ENCODE results near the gene EIF5B.

Gene EIF5B

DNA sequence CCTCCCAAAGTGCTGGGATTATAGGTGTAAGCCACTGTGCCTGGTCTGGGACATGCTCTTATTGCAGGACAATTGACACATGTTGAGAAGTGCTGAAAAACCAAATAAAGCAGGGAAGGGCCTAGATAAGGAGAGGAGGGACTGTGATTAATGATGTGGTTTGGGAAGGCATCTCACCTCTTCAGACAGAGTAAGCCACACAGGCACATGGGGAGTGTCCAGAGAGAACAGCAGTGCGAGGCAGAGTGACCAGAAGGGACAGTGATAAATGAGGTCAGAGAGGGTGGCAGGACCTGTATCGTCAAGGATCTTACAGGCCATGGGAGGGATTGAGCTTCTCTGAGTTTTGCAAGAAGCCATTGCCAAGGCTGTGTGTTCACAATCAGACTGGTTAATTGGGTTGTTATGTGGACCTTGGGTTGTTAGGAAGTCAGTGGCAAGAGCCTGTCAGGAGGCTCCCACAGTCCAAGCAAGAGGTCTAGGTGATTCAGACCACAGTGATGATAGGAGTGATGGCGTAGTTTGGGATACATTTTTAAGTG, 58.5 kb downstream of the EIF5B start:
- no peak overlapping the region for H3K18ac ChIP-seq (ENCODE audit: low read length)
- no peak for DNase-seq (ENCODE audit: low spot score)

DNA sequence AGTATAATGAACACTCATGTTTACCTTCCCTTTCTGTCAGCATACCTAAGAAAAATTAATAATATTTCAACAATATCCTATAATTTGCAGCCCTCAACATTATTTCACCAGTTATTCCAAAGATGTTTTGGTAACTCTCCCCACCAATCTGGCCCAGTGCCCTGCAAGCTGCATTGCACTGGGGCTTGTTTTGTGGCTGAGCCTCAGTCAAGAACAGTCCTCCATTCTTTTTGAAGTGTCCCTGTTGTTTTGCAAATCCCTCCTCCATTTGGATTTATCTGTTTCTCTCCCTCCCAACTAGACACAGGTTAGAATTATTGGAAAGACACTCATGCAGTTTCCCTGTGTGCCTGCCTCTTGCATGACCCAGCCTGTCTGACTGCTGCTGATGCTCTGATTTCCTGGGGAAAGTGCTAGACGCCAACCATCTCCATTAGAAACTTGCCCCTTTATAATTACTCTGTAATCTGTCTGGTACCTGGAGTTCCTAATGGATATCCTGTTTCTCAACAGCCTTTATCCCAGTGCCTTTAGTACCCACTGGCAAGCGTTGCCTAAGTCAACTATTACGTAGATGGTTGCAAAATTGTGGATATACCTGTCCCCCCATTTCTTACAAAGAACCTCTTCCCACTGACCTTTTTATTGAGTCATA, 60.2 kb downstream of the EIF5B start:
- no peak overlapping the region for H2BK5ac ChIP-seq (ENCODE audit: low read length)
- H2BK12ac ChIP-seq (ENCODE audit: low read length), result no peak overlapping the region
- no peak overlapping the region for H3K18ac ChIP-seq (ENCODE audit: low read length)
- no peak for DNase-seq (ENCODE audit: low spot score)
- H3K4me1 ChIP-seq (ENCODE audit: control insufficient read depth in 2 of 2, insufficient read depth in 1 of 2, low read depth in 1 of 2, low read length in 2 of 2), result no peaks in the 10 kb centered on the region
- H3K9ac ChIP-seq (ENCODE audit: low read depth, low read length, poor library complexity), result no peak overlapping the region
- H3K27me3 ChIP-seq (ENCODE audit: control insufficient read depth in 3 of 3, insufficient read depth in 3 of 3, low read depth in 1 of 3, low read length in 3 of 3), result no peaks in the 10 kb centered on the region
- H2BK15ac ChIP-seq (ENCODE audit: low read length), result no peak overlapping the region
- H3K4me2 ChIP-seq (ENCODE audit: insufficient read depth, low read length, poor library complexity, severe bottlenecking), result no peak overlapping the region
- no peak overlapping the region for H3K23ac ChIP-seq (ENCODE audit: low read depth, low read length, poor library complexity)
- no peak overlapping the region for H2BK120ac ChIP-seq (ENCODE audit: low read depth, low read length)
- no CpG with 5 or more reads among the region's 3 CpGs for WGBS, 2 donors (ENCODE audit: extremely low coverage in 2 of 2, insufficient read length in 2 of 2, insufficient replicate concordance in 1 of 2)
- H3K27ac ChIP-seq (replicated peaks; ENCODE audit: low read length), result no peak overlapping the region
- no peak overlapping the region for H2AK5ac ChIP-seq (ENCODE audit: low read depth, low read length)
- H4K8ac ChIP-seq (ENCODE audit: low read depth, low read length), result no peak overlapping the region
- peaks cover 38 to 99% of the 10 kb centered on the region in 2 donors for H3K36me3 ChIP-seq (replicated peaks in 1 of 2; ENCODE audit: control insufficient read depth in 2 of 2, insufficient read depth in 2 of 2, low read length in 2 of 2)
- H3K14ac ChIP-seq (ENCODE audit: low read length), result no peak overlapping the region
- no peak overlapping the region for H3K4me3 ChIP-seq (ENCODE audit: low read length in 2 of 2)
- H3K79me1 ChIP-seq (ENCODE audit: low read depth, low read length), result no peaks in the 10 kb centered on the region
- no peak overlapping the region for H4K91ac ChIP-seq (ENCODE audit: low read depth, low read length, poor library complexity)
- no peaks in the 10 kb centered on the region for H3K9me3 ChIP-seq (replicated peaks in 1 of 2; ENCODE audit: control insufficient read depth in 2 of 2, insufficient read depth in 1 of 2, low read depth in 1 of 2, low read length in 2 of 2)
- no peak overlapping the region for H2AFZ ChIP-seq (ENCODE audit: low read length)
- no peak overlapping the region for H3K4ac ChIP-seq (ENCODE audit: low read length)

More for the DNA sequence above, 58.5 kb downstream of the EIF5B start:
- H2BK5ac ChIP-seq (ENCODE audit: low read length), result no peak overlapping the region
- H3K9ac ChIP-seq (ENCODE audit: low read depth, low read length, poor library complexity), result no peak overlapping the region
- H2AK5ac ChIP-seq (ENCODE audit: low read depth, low read length), result no peak overlapping the region
- no peaks in the 10 kb centered on the region for H3K27me3 ChIP-seq (ENCODE audit: control insufficient read depth in 3 of 3, insufficient read depth in 3 of 3, low read depth in 1 of 3, low read length in 3 of 3)
- no peak overlapping the region for H3K4me3 ChIP-seq (ENCODE audit: low read length in 2 of 2)
- H2BK15ac ChIP-seq (ENCODE audit: low read length), result no peak overlapping the region
- H3K27ac ChIP-seq (replicated peaks; ENCODE audit: low read length), result no peak overlapping the region
- peaks cover 39 to 99% of the 10 kb centered on the region in 2 donors for H3K36me3 ChIP-seq (replicated peaks in 1 of 2; ENCODE audit: control insufficient read depth in 2 of 2, insufficient read depth in 2 of 2, low read length in 2 of 2)
- H3K9me3 ChIP-seq (replicated peaks in 1 of 2; ENCODE audit: control insufficient read depth in 2 of 2, insufficient read depth in 1 of 2, low read depth in 1 of 2, low read length in 2 of 2), result no peaks in the 10 kb centered on the region
- H4K91ac ChIP-seq (ENCODE audit: low read depth, low read length, poor library complexity), result no peak overlapping the region
- H3K14ac ChIP-seq (ENCODE audit: low read length), result no peak overlapping the region
- H3K4me2 ChIP-seq (ENCODE audit: insufficient read depth, low read length, poor library complexity, severe bottlenecking), result no peak overlapping the region
- no peak overlapping the region for H2BK12ac ChIP-seq (ENCODE audit: low read length)
- no peak overlapping the region for H3K4ac ChIP-seq (ENCODE audit: low read length)
- H2BK120ac ChIP-seq (ENCODE audit: low read depth, low read length), result no peak overlapping the region
- WGBS, 2 donors (ENCODE audit: extremely low coverage in 2 of 2, insufficient read length in 2 of 2, insufficient replicate concordance in 1 of 2), result no CpG with 5 or more reads among the region's 3 CpGs
- H3K4me1 ChIP-seq (ENCODE audit: control insufficient read depth in 2 of 2, insufficient read depth in 1 of 2, low read depth in 1 of 2, low read length in 2 of 2), result no peaks in the 10 kb centered on the region
- H2AFZ ChIP-seq (ENCODE audit: low read length), result no peak overlapping the region
- no peak overlapping the region for H4K8ac ChIP-seq (ENCODE audit: low read depth, low read length)
- no peaks in the 10 kb centered on the region for H3K79me1 ChIP-seq (ENCODE audit: low read depth, low read length)
- no peak overlapping the region for H3K23ac ChIP-seq (ENCODE audit: low read depth, low read length, poor library complexity)

DNA sequence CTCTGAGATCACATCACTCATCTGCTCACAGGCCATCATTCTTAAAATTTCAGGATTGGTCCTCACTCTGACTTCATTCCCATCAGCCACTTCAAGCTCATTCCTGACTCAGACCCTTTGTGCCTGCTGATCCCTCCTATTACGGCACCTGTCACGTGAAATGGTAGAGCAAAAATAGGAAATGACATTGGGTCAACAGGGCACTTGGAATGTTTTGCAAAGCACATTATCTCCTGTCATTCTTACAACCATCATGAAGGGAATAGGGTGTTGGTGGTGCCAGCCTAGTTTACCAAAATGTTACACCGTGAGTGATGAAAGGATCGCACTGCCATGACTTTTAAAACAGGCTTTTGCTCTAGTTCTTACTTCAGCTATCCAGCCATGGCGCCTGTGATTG, 61.1 kb downstream of the EIF5B start:
- H3K9me3 ChIP-seq (replicated peaks in 1 of 2; ENCODE audit: control insufficient read depth in 2 of 2, insufficient read depth in 1 of 2, low read depth in 1 of 2, low read length in 2 of 2), result no peaks in the 10 kb centered on the region
- H3K79me1 ChIP-seq (ENCODE audit: low read depth, low read length), result no peaks in the 10 kb centered on the region
- no peak overlapping the region for H2BK120ac ChIP-seq (ENCODE audit: low read depth, low read length)
- H3K14ac ChIP-seq (ENCODE audit: low read length), result no peak overlapping the region
- no peak overlapping the region for H3K27ac ChIP-seq (replicated peaks; ENCODE audit: low read length)
- WGBS, 2 donors (ENCODE audit: extremely low coverage in 2 of 2, insufficient read length in 2 of 2, insufficient replicate concordance in 1 of 2), result no CpG with 5 or more reads among the region's 5 CpGs
- H3K18ac ChIP-seq (ENCODE audit: low read length), result no peak overlapping the region
- no peaks in the 10 kb centered on the region for H3K27me3 ChIP-seq (ENCODE audit: control insufficient read depth in 3 of 3, insufficient read depth in 3 of 3, low read depth in 1 of 3, low read length in 3 of 3)
- H2AFZ ChIP-seq (ENCODE audit: low read length), result no peak overlapping the region
- H4K8ac ChIP-seq (ENCODE audit: low read depth, low read length), result no peak overlapping the region
- no peak overlapping the region for H3K4me3 ChIP-seq (ENCODE audit: low read length in 2 of 2)
- DNase-seq (ENCODE audit: low spot score), result no peak
- no peak overlapping the region for H3K4ac ChIP-seq (ENCODE audit: low read length)
- no peak overlapping the region for H3K9ac ChIP-seq (ENCODE audit: low read depth, low read length, poor library complexity)
- H3K4me2 ChIP-seq (ENCODE audit: insufficient read depth, low read length, poor library complexity, severe bottlenecking), result no peak overlapping the region
- H3K23ac ChIP-seq (ENCODE audit: low read depth, low read length, poor library complexity), result no peak overlapping the region
- H4K91ac ChIP-seq (ENCODE audit: low read depth, low read length, poor library complexity), result no peak overlapping the region
- no peak overlapping the region for H2BK5ac ChIP-seq (ENCODE audit: low read length)
- no peak overlapping the region for H2BK12ac ChIP-seq (ENCODE audit: low read length)
- peaks cover 44 to 99% of the 10 kb centered on the region in 2 donors for H3K36me3 ChIP-seq (replicated peaks in 1 of 2; ENCODE audit: control insufficient read depth in 2 of 2, insufficient read depth in 2 of 2, low read length in 2 of 2)
- no peak overlapping the region for H2AK5ac ChIP-seq (ENCODE audit: low read depth, low read length)
- H3K4me1 ChIP-seq (ENCODE audit: control insufficient read depth in 2 of 2, insufficient read depth in 1 of 2, low read depth in 1 of 2, low read length in 2 of 2), result no peaks in the 10 kb centered on the region
- H2BK15ac ChIP-seq (ENCODE audit: low read length), result no peak overlapping the region

DNA sequence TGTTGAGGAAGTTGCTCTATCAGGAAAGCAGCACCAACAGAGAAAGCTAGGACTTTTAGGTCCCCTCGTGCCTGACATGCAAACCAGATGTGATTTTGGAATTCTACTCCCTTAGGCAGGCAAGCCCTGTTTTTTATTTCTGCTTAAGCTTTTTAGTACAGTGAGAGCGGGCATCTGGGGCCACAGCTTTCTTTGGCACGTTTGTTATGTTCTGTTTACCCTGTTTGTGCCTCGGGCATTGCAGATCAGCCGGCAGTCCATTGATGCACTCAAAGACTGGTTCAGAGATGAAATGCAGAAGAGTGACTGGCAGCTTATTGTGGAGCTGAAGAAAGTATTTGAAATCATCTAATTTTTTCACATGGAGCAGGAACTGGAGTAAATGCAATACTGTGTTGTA, 61.9 kb downstream of the EIF5B start:
- DNase-seq (ENCODE audit: low spot score), result no peak
- no peaks in the 10 kb centered on the region for H3K79me1 ChIP-seq (ENCODE audit: low read depth, low read length)
- no peaks in the 10 kb centered on the region for H3K27me3 ChIP-seq (ENCODE audit: control insufficient read depth in 3 of 3, insufficient read depth in 3 of 3, low read depth in 1 of 3, low read length in 3 of 3)
- no peak overlapping the region for H3K9ac ChIP-seq (ENCODE audit: low read depth, low read length, poor library complexity)
- H3K4me2 ChIP-seq (ENCODE audit: insufficient read depth, low read length, poor library complexity, severe bottlenecking), result no peak overlapping the region
- H3K4me1 ChIP-seq (ENCODE audit: control insufficient read depth in 2 of 2, insufficient read depth in 1 of 2, low read depth in 1 of 2, low read length in 2 of 2), result peaks cover 0 to 2% of the 10 kb centered on the region in 2 donors
- H3K18ac ChIP-seq (ENCODE audit: low read length), result no peak overlapping the region
- no peak overlapping the region for H4K8ac ChIP-seq (ENCODE audit: low read depth, low read length)
- H2AFZ ChIP-seq (ENCODE audit: low read length), result no peak overlapping the region
- H2BK12ac ChIP-seq (ENCODE audit: low read length), result no peak overlapping the region
- WGBS, 2 donors (ENCODE audit: extremely low coverage in 2 of 2, insufficient read length in 2 of 2, insufficient replicate concordance in 1 of 2), result no CpG with 5 or more reads among the region's 5 CpGs
- H2BK5ac ChIP-seq (ENCODE audit: low read length), result no peak overlapping the region
- no peak overlapping the region for H4K91ac ChIP-seq (ENCODE audit: low read depth, low read length, poor library complexity)
- H2AK5ac ChIP-seq (ENCODE audit: low read depth, low read length), result no peak overlapping the region
- no peak overlapping the region for H3K4me3 ChIP-seq (ENCODE audit: low read length in 2 of 2)
- no peaks in the 10 kb centered on the region for H3K9me3 ChIP-seq (replicated peaks in 1 of 2; ENCODE audit: control insufficient read depth in 2 of 2, insufficient read depth in 1 of 2, low read depth in 1 of 2, low read length in 2 of 2)
- peaks cover 45 to 99% of the 10 kb centered on the region in 2 donors for H3K36me3 ChIP-seq (replicated peaks in 1 of 2; ENCODE audit: control insufficient read depth in 2 of 2, insufficient read depth in 2 of 2, low read length in 2 of 2)
- H3K4ac ChIP-seq (ENCODE audit: low read length), result no peak overlapping the region
- no peak overlapping the region for H2BK15ac ChIP-seq (ENCODE audit: low read length)
- no peak overlapping the region for H3K27ac ChIP-seq (replicated peaks; ENCODE audit: low read length)
- no peak overlapping the region for H3K23ac ChIP-seq (ENCODE audit: low read depth, low read length, poor library complexity)
- H3K14ac ChIP-seq (ENCODE audit: low read length), result no peak overlapping the region
- no peak overlapping the region for H2BK120ac ChIP-seq (ENCODE audit: low read depth, low read length)

All from neuronal stem cell (in vitro differentiated cells).